ENCODE data around the gene DLGAP1. TPM values are rescaled to one million over a fixed set of nuclear protein-coding genes. Genes with fewer than 3 reads are reported as not detected.

Gene DLGAP1
- total RNA-seq, 1 donor from 2014 or later = 0.05 TPM

DNA sequence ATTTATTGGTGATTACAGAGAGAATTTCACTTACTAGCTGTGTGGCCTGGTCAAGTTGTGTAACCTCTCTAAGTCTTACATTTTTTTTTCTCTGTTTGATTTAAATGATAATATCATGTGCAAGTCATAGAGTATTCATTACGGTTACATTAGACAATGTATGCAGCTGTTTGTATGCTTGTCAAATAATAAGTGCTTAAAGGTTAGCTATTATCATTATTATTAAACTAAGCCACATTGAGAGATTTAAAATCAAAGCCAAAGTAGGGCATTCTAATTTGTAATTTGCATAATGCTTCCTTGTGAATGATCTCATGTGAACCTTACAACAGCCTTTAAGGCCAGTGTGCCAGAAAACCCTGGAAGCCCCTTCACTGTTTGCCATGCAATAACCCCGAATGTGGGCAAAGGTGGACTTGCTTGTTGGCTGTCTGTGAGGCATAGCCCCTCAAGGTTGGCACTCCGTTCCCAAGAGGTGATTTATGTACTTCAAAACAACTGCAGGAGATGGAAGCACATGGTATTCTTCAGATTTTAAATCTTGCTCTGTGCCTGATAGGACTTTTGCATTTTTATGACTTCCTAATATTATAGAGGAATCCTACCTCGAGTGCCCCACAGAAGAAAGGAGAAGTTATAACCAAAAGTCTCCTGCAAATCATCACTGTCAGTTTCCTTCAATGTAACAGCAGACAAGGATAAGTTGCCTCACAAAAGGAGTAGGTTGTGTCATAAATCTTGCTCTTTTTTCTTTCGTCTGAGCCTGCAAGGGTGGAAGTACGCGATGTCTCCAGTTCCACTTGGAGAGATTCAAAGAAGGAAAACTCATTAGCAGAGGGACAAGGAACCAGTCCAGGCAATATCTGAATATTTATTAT is 733.1 kb downstream of the DLGAP1 start:
- no peak for DNase-seq (ENCODE audit: extremely low spot score, unreplicated experiment)
- Mint-ChIP-seq H3K4me3 (ENCODE audit: unreplicated experiment) (no peak overlapping the region), H3K9me3 (ENCODE audit: unreplicated experiment) (no peaks in the 10 kb centered on the region), H3K27me3 (ENCODE audit: unreplicated experiment) (peaks cover 30% of the 10 kb centered on the region), H3K4me1 (ENCODE audit: unreplicated experiment) (no peaks in the 10 kb centered on the region), H3K27ac (ENCODE audit: unreplicated experiment) (no peak overlapping the region), H3K36me3 (ENCODE audit: unreplicated experiment) (no peaks in the 10 kb centered on the region)
- TF ChIP-seq, protein P1, sequence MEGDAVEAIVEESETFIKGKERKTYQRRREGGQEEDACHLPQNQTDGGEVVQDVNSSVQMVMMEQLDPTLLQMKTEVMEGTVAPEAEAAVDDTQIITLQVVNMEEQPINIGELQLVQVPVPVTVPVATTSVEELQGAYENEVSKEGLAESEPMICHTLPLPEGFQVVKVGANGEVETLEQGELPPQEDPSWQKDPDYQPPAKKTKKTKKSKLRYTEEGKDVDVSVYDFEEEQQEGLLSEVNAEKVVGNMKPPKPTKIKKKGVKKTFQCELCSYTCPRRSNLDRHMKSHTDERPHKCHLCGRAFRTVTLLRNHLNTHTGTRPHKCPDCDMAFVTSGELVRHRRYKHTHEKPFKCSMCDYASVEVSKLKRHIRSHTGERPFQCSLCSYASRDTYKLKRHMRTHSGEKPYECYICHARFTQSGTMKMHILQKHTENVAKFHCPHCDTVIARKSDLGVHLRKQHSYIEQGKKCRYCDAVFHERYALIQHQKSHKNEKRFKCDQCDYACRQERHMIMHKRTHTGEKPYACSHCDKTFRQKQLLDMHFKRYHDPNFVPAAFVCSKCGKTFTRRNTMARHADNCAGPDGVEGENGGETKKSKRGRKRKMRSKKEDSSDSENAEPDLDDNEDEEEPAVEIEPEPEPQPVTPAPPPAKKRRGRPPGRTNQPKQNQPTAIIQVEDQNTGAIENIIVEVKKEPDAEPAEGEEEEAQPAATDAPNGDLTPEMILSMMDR (IDR thresholded peaks at IDR 0.05) = no peak

- Mint-ChIP-seq H3K4me3 (ENCODE audit: unreplicated experiment) (no peak overlapping the region), H3K27me3 (ENCODE audit: unreplicated experiment) (peaks cover 26% of the 10 kb centered on the region), H3K36me3 (ENCODE audit: unreplicated experiment) (no peaks in the 10 kb centered on the region), H3K9me3 (ENCODE audit: unreplicated experiment) (no peaks in the 10 kb centered on the region), H3K4me1 (ENCODE audit: unreplicated experiment) (no peaks in the 10 kb centered on the region), H3K27ac (ENCODE audit: unreplicated experiment) (no peak overlapping the region)
- no peak for DNase-seq (ENCODE audit: extremely low spot score, unreplicated experiment)
- TF ChIP-seq, protein P1 (IDR thresholded peaks at IDR 0.05) = no peak
Measured at GRCh38 chr18:3720818-3721545, 734.1 kb downstream of the DLGAP1 start.

DNA sequence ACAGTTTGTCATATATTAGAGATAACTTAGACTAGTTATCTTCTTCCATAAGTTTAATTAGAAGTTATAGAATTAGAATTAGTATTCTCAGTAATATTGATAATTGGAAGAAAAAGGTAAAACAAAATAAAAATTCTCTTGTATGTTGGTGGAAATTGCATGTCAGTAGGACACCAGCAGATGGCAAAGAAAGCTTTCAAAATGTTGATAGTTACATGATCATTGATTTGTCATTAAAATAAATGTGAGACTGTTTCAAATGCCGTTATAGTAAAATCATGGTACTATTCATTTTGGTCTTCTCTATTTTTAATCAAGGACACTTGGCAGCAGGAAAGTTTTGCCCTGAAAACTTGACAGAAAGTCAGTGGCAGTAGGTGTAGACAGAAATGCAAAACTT is 734.9 kb downstream of the DLGAP1 start:
- TF ChIP-seq, protein P1 (IDR thresholded peaks at IDR 0.05) = no peak
- Mint-ChIP-seq H3K4me3 (ENCODE audit: unreplicated experiment) (no peak overlapping the region), H3K27ac (ENCODE audit: unreplicated experiment) (no peak overlapping the region), H3K27me3 (ENCODE audit: unreplicated experiment) (peaks cover 24% of the 10 kb centered on the region), H3K36me3 (ENCODE audit: unreplicated experiment) (no peaks in the 10 kb centered on the region), H3K4me1 (ENCODE audit: unreplicated experiment) (no peaks in the 10 kb centered on the region), H3K9me3 (ENCODE audit: unreplicated experiment) (no peaks in the 10 kb centered on the region)
- no peak for DNase-seq (ENCODE audit: extremely low spot score, unreplicated experiment)

DNA sequence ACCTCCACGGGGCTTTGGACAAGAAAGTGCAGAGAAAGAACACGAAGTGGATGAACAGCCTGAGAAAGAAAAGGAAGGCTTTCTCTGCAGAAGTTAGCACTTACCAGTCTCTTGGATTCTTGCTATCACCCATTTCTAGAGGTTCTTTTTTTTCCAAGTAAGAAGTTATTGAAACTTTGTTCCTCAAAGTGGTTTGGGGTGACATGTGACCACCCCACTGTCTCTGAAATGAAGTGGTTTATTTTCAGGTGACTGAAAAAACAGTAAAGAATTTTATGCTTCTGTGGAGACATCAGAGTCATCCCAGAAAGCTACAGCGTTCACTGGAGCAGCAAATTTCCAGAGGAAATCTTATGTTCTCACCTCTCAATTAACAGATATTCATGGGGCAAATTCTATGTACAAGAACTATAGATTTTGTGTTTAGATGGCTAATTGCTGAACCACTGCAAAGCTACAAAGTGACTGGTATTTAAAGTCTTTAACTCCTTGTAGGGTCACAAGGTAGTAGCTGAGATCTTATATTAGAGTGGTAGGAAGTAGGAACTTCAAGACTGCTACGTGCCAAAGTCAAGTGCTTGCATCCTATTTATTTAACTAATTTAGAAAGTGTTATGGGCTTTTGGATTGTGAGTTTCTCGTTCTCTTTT is 737.6 kb downstream of the DLGAP1 start:
- TF ChIP-seq, protein P1 (IDR thresholded peaks at IDR 0.05) = no peak
- H3K36me3 Mint-ChIP-seq (ENCODE audit: unreplicated experiment) = no peaks in the 10 kb centered on the region
- no peaks in the 10 kb centered on the region for H3K9me3 Mint-ChIP-seq (ENCODE audit: unreplicated experiment)
- no peaks in the 10 kb centered on the region for H3K4me1 Mint-ChIP-seq (ENCODE audit: unreplicated experiment)
- peaks cover 40% of the 10 kb centered on the region for H3K27me3 Mint-ChIP-seq (ENCODE audit: unreplicated experiment)
- no peak overlapping the region for H3K27ac Mint-ChIP-seq (ENCODE audit: unreplicated experiment)
- no peak for DNase-seq (ENCODE audit: extremely low spot score, unreplicated experiment)
- no peak overlapping the region for H3K4me3 Mint-ChIP-seq (ENCODE audit: unreplicated experiment)
